ENCODE data around the gene SPEF1.
A peak's percentile ranks its signal among the peaks of the same experiment; 100 is the strongest.

SPEF1 gene

DNA sequence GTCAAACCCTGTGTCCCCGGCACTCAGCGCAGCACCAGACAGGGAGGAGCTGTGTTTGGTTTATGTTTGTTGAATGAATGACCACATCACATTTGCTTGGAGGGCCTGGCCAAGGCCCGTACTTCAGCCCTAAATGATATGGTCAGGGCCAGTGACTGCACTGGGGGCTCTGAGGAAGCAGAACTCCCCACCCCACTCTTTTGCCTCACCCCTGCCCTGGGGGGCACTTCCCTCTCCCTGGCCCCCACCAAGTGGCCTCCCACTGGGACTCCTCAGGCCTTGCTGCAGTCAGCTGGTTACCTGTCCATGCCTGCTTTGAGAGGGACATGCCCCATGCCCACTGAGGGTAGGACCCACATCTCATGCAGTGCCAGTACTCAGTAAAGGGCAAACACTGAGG is 16.6 kb downstream of the SPEF1 start:
- no peak for DNase-seq (ENCODE audit: low spot score)
- H3K27ac ChIP-seq = no peak overlapping the region
- no peak overlapping the region for H3K4me3 ChIP-seq
- TF ChIP-seq, protein P1, sequence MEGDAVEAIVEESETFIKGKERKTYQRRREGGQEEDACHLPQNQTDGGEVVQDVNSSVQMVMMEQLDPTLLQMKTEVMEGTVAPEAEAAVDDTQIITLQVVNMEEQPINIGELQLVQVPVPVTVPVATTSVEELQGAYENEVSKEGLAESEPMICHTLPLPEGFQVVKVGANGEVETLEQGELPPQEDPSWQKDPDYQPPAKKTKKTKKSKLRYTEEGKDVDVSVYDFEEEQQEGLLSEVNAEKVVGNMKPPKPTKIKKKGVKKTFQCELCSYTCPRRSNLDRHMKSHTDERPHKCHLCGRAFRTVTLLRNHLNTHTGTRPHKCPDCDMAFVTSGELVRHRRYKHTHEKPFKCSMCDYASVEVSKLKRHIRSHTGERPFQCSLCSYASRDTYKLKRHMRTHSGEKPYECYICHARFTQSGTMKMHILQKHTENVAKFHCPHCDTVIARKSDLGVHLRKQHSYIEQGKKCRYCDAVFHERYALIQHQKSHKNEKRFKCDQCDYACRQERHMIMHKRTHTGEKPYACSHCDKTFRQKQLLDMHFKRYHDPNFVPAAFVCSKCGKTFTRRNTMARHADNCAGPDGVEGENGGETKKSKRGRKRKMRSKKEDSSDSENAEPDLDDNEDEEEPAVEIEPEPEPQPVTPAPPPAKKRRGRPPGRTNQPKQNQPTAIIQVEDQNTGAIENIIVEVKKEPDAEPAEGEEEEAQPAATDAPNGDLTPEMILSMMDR (IDR thresholded peaks at IDR 0.05) = no peak

DNA sequence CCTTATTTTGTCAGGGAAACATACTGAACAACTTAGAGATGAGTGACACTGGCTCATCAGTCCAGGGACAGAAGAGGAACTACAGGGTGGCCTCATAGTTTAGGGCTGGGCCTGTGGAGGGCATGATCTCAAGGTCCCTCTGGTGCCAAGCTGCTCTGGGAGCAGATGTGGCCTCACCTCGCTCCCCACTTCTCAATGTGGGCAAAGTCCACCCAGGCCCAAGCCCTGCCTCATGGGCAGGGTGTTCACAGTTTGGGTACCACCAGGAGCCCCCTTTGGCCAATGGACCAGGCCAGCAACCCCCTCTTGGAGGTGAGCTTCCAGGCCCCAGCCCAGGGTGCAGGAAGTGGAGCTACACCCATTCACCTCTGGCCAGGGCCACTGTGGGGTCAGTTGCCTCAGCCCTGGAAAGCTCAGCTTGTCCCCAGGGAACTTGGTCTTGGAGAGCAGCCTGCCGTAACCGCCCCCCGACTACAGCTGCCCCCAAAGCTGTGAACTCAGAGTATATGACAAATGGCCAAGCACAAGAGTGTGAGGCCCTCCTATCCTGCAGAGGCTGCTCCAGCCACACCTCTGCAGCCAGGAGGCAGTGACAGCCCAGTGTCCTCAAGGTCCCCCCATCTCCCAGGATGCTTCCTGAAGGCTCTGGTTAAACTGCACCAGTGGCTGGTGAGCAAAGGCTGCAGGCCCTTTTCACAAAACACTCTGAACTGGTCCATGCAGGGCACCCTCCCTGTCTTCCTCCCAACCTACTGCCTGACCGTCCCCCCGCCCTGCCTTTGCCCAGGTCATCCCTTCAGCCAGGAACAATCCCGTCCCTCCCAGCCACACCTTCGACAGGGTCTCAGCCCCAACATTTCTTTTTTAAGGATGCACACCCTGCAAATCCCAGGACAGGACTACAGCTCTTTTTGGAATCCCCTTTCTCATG is 17.3 kb downstream of the SPEF1 start:
- H3K27ac ChIP-seq = no peak overlapping the region
- TF ChIP-seq, protein P1 (IDR thresholded peaks at IDR 0.05) = no peak
- no peak for DNase-seq (ENCODE audit: low spot score)
- H3K4me3 ChIP-seq = no peak overlapping the region

DNA sequence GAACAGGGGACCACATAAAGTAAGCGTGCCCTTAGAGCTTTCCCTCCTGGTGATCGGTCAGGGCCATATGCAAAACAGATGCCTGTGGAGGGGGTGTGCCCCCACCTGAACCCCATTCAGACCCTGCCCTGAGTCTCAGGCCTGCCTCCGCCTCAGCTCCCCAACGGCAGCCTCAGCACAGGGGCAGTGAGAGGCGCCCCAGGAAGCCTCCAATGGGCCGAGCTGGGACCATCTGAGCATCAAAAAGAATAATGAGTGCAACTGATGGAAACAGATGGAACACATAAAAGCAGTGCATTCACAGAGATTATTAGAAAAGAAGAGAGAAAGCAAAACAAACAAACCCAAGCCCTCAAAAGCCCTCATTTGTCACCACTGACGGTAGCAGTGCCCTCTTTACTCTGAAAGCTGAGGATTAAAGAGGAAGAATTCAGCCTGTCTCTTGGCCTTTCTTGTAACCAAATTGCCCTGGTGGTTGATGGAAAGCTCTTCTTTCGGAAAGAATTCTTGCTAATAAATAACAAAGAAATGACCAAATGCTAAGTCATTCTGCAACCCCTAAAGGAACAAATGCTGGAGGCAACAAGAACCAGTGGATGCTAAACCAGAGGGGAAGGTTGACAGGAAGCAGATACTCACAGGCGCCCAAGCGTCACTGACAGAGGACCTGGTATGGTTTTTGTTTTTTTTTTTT is 20.4 kb downstream of the SPEF1 start:
- H3K4me3 ChIP-seq = no peak overlapping the region

DNA sequence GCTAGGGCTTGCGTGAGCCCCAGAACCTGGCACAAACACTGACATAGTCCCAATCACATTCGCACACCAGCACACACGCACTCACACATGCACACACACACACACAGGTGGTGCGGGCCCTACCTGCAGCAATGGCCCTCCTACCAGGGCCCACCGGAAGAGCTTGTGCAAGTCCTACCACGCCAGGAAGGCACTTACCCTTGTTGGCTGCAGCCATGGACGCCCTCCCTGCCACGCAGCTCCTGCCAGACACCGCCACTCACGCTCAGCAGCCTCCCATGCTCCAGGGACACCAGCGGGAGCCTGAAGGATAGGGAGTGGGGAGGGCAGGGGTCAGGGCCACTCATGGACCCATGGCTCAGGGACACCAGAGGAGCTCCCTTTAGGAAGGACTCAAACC is 21.4 kb downstream of the SPEF1 start:
- TF ChIP-seq, protein P1 (IDR thresholded peaks at IDR 0.05) = no peak
- no peak for DNase-seq (ENCODE audit: low spot score)
- H3K27ac ChIP-seq = no peak overlapping the region
- no peak overlapping the region for H3K4me3 ChIP-seq

More for the DNA sequence above, 20.4 kb downstream of the SPEF1 start:
- TF ChIP-seq, protein P1 (IDR thresholded peaks at IDR 0.05) = no peak
- H3K27ac ChIP-seq = no peak overlapping the region
- DNase-seq (ENCODE audit: low spot score) = no peak

DNA sequence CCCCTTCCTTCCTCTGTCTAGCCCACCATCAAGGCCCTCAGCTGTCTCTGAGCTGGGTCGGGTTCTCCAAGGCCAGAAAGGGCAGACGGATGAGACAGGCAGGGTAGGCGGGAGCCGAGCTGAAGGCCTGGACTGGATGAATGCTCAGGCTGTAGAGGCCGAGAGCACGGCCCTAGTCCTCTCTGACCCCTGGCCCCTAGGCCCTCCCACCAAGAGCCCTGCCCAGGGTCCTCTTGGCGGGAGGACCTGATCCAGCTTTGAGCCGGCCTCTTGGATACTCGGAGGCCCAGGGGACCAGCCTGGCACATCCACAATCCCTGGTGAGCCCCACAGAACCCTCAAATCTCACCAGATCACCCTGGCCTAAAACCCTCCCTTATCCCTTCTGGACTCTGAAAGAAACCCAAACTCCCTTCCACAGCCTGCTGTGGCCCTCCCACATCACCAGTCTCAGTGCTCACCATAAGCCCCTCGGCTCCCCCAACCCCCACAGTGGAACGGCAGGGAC is 21.9 kb downstream of the SPEF1 start:
- peak overlapping the region in 1 of 2 donors; percentile 41 for H3K27ac ChIP-seq
- DNase-seq (ENCODE audit: low spot score) = no peak
- TF ChIP-seq, protein P1 (IDR thresholded peaks at IDR 0.05) = no peak
- no peak overlapping the region for H3K4me3 ChIP-seq

DNA sequence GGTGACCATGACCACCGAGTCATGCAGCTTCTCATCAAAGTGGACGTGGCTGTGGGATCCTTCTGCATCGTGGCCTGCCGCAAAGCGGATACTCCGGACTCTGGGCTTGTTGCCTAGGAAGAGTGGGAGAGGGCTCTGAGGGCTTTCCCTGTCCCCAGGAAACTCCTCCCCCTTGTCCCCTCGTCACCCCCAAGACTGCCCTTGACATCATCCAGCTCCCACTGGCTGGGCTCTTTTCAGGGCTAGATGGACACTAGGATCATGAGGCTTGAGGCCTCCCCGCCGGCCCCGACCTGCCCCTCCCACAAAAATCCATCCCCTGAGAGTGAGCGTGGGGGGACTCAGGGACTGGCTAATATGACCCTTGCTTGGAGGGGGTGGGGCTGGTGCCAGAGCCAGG is 22.7 kb downstream of the SPEF1 start:
- Histone ChIP-seq H3K27ac (peak overlapping the region in 1 of 2 donors; percentile 41), H3K4me3 (no peak overlapping the region)
- no peak for DNase-seq (ENCODE audit: low spot score)
- TF ChIP-seq, protein P1 (IDR thresholded peaks at IDR 0.05) = no peak

Measured in coronary artery (tissue), 2 donors.